ENCODE measurements around the gene LCN10. TPM values are rescaled to one million over a fixed set of nuclear protein-coding genes. Genes with fewer than 3 reads are reported as not detected.
A peak's percentile ranks its signal among the peaks of the same experiment; 100 is the strongest.

Gene LCN10
- total and polyA plus RNA-seq, 9 of the 15 experiments (the other 6 are each of a cell fraction or from before 2014, with no cell fraction given) = 0.10 to 0.21 (median 0.14) TPM; not detected in 6

DNA sequence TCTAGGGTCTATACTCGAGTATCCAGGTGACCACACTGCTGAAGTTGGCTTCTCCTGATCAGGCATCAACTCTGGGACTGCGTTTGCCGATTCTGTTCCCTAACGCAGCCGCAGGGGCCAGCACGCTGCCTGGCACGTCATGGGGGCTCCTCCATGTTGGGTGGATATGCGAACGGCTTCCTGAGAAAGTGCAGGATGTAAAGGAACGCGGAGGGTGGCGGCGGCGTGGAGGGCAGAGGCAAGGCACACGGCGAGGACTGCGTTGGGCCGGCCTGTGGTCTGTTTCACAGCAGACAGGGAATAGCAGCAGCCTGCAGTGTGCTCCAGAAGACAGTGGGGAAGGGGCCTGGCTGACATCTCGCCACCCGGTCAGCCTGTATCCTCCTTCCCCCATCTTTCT lies 3.8 kb downstream of the LCN10 start:
- DNase-seq (ENCODE audit: extremely low read depth in 1 of 4, low spot score in 3 of 4) (no peak), FAIRE-seq (no peak), ATAC-seq (no peak)
- WGBS (ENCODE audit: insufficient coverage, low coverage, missing lambda C conversion rate) = 66% methylated on average over 20 of the region's 20 CpGs
- ChIA-PET CTCF (ENCODE audit: low intra/inter-chr PET ratio) (no interaction called here), POLR2A (interaction anchor here (1.3 kb wide), 1 partner anchor 12 kb away, joined by 6 read pairs; no protein-coding TSS in a partner anchor)
- no peak overlapping the region for H2AFZ ChIP-seq (ENCODE audit: low read depth, low read length)
- in situ Hi-C loops (cut with MboI) = no loop called here
- no peak overlapping the region for H3K4me2 ChIP-seq (ENCODE audit: insufficient read depth, low read length)
- H3K36me3 ChIP-seq (ENCODE audit: control insufficient read depth, insufficient read depth, low read length) = no peaks in the 10 kb centered on the region
- H3K9me3 ChIP-seq (replicated peaks; ENCODE audit: control insufficient read depth, insufficient read depth, low read depth, low read length) = no peaks in the 10 kb centered on the region
- H3K9ac ChIP-seq (ENCODE audit: insufficient read depth in 1 of 2, low read depth in 2 of 2, low read length in 2 of 2) = 0 out of 4 replicates have a peak overlapping the region, but pooled peaks of 1 of the 2 experiments have one; percentile 13
- BruUV-seq (replicated peaks) = no TSS peak
- no peaks in the 10 kb centered on the region for H4K20me1 ChIP-seq (replicated peaks; ENCODE audit: control insufficient read depth, insufficient read depth, low read length)
- intact Hi-C loops (cut with micrococcal nuclease) = no loop called here
- no peak overlapping the region for H3K27ac ChIP-seq (ENCODE audit: extremely low read depth, low read depth, low read length)
- H3K79me2 ChIP-seq (ENCODE audit: control insufficient read depth, insufficient read depth, low read length) = no peaks in the 10 kb centered on the region
- no peaks in the 10 kb centered on the region for H3K9me1 ChIP-seq (ENCODE audit: control insufficient read depth, insufficient read depth, low read length)
- H3K27me3 ChIP-seq (ENCODE audit: control insufficient read depth in 2 of 2, insufficient read depth in 2 of 2, low read length in 2 of 2) = peaks cover 0 to 5% of the 10 kb centered on the region in 2 experiments; a peak in 3 of 5 replicates
- H3K4me3 ChIP-seq = no peak overlapping the region
- TF ChIP-seq ZNF699 (CRISPR knock-in tag; IDR thresholded peaks at IDR 0.05; ENCODE audit: insufficient replicate concordance) (no peak), ZNF57 (CRISPR knock-in tag; IDR thresholded peaks at IDR 0.05) (no peak), SRSF7 (optimal IDR thresholded peaks at IDR 0.05; ENCODE audit: low read depth, low read length) (no peak)
- TF ChIP-seq, protein P1, sequence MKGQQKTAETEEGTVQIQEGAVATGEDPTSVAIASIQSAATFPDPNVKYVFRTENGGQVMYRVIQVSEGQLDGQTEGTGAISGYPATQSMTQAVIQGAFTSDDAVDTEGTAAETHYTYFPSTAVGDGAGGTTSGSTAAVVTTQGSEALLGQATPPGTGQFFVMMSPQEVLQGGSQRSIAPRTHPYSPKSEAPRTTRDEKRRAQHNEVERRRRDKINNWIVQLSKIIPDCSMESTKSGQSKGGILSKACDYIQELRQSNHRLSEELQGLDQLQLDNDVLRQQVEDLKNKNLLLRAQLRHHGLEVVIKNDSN (CRISPR knock-in tag; IDR thresholded peaks at IDR 0.05) = peak; percentile 12; the same call in 1 of the 2 replicates
- TF ChIP-seq, protein P2, sequence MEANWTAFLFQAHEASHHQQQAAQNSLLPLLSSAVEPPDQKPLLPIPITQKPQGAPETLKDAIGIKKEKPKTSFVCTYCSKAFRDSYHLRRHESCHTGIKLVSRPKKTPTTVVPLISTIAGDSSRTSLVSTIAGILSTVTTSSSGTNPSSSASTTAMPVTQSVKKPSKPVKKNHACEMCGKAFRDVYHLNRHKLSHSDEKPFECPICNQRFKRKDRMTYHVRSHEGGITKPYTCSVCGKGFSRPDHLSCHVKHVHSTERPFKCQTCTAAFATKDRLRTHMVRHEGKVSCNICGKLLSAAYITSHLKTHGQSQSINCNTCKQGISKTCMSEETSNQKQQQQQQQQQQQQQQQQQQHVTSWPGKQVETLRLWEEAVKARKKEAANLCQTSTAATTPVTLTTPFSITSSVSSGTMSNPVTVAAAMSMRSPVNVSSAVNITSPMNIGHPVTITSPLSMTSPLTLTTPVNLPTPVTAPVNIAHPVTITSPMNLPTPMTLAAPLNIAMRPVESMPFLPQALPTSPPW (CRISPR knock-in tag; IDR thresholded peaks at IDR 0.05) = no peak
- peaks cover 9 to 64% of the 10 kb centered on the region in 2 experiments; a peak in 4 of 5 replicates for H3K4me1 ChIP-seq (replicated peaks in 1 of 2; ENCODE audit: control insufficient read depth in 2 of 2, insufficient read depth in 2 of 2, low read length in 2 of 2)
